GM10847 (cell line): ENCODE data around the gene HSPB8.

ENCODE experiments used
- POLR2A ChIP-seq: IDR thresholded peaks from 2 replicates; pipeline ENCODE4 v1.6.1; 2011; ENCODE audit not compliant: insufficient read length; ENCODE audit errors: extremely low read depth

The HSPB8 gene

DNA sequence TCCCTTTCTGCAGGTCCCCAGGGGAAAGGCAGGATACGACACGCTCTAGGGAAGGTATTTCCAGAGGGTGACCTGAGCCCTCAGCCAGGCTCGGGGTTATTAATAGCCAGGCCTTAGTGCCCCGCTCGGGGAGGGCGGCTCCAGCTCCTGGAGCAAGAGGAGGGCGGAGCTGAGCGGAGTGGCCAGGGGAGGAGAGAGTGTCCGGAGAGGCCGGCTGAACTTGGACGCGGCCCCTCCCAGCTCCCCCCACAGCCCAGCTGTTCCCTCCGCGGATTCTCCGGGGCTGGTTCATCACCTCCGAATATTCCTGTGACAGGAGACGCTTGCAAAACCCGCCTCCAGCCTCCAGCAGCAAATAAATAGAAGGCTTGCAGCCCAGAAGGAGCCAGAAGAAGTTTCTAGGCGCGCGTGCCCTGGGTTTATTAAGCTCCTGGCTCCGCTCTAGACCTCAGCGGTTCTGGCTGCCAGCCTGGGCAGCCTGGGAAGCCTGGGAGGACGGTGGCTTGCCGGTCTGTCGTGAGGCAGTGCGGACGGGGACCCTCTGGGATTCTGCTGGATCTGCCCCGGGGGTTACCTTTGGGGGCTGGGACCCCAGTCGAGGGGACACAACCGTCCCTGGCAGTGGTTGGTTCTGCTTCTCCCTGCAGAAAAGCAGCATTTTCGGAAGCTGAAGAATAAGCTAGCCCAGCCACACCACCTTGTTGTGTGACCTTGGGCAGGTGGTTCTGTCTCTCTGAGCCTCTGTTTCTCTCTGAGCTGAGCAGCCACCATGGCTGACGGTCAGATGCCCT, at the start of gene HSPB8:
HSPB8 (plus strand) TSS at position 388 of the 791 bp plus-strand sequence; CDS start at position 770, 382 bp downstream.
- no peak for TF ChIP-seq POLR2A

- TF ChIP-seq POLR2A = no peak
Measured at GRCh38 chr12:119129827-119130434, 48.8 kb upstream of the HSPB8 start.

DNA sequence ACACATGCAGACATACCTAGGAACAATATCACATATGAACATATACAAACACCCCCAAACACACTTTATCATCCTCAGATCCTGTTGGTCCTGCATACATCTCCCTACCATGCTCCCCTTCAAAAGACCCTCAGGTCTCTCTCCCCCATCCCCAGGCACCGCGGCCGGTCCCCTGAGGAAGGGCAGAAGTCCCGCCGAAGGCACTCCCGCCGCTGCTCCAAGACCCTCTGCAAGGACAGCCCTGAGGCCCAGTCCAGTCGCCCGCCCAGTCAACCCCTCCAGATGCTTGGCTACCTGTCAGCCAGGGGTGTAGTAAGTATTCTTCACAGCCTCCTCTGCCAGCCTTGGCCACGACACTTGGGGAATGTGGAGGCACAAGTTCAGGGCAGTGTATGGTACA, 48.2 kb upstream of the HSPB8 start:
- TF ChIP-seq POLR2A = no peak

DNA sequence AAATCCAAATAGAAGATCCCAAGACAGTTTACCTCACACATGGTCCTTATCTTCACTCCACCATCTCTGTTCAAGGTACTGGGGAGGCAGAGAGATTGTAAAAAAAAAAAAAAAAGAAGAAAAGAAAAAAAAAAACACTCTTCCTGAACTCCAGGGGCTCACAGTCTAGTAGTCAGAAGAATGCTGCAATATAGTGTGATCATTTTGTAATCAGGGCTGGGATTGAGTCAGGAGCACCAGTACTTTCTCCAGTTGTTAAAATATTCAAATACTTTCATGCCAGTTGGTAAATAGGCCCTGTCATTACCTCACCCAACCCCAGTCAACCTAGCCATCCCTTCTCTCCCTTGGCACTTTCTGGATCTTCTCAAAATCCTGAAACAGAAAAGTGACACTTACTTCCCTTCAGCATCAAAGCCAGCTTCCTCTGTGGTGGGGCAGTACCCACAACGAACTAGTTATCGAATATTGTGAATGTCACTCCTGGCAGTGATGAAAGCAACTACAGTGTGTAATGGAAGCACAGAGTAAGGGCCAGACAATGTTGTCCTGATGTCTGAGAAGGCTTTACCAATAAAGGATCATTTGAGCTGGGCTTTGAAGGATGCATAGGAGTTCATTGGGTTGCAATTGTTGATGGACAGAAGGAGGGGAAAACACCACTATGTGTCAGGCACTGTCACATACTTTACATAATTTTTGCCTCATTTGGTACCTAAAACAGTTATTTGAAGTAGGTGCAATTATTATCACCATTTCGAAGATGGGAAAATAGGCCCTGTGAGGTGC, 44.3 kb upstream of the HSPB8 start:
- no peak for TF ChIP-seq POLR2A

- no peak for TF ChIP-seq POLR2A
Measured at GRCh38 chr12:119136811-119137410, 41.8 kb upstream of the HSPB8 start.

DNA sequence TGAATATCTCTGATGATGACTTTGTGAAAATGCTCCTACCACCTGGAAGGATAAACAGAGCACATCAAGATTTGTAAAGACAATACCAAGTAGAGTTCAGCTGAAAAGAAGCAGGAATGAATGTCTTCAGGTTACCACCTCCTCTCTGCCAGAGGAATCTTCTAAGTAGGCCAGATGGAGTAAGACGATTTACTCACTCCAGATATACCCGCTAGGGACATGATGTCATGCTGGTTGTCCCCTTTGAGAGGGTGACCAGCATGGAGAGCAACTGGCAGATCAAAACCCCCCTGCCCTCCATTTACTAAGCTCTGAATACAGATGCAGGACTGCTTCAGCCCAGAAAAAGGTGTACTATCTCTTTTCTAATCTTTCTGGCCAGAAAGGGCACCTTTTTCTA, 39.3 kb upstream of the HSPB8 start:
- TF ChIP-seq POLR2A = no peak

DNA sequence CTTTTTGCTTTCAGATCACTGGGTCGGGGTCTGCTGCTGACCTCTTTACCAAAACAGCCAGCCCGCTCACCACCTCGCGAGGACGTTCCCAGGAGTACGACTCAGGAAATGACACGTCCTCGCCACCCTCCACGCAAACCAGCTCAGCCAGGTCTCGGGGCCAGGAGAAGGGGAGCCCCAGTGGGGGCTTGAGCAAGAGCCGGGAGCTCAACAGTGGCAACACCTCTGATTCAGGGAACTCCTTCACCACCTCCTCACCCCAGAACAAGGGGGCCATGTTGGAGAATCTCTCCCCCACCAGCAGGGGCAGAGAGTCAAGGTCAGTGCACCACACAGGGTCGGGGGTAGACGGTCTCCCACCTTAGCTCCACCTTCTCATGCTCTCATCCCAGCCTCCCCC, 33.4 kb upstream of the HSPB8 start:
- no peak for TF ChIP-seq POLR2A

DNA sequence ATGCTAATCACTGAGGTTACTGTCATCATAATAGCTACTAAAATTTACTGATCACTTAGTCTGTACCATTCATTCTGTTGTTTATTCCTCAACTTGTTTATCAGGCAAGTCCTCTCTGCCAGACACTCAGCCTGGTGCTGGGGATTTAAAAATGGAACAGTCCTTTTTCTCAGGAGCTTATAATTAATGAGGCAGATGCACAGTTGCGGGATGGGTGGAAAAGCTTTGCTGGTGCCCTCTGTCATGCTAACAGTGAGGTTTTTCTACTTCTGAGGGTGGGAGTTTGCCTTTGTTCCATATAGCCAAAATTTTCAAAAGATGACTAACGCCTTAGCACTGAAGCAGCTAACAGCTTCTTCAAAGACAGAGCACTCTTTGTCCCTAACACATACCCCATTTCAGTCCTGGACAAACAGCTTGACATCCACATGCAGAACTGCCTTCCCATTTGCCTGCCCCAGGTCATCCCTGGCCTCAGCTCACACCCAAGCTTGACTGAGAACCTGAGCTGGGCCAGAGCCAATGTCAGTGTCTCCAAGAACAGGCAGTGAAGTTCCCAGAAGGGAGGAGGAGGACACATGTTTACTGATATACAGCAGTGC, 30.8 kb upstream of the HSPB8 start:
- no peak for TF ChIP-seq POLR2A

- TF ChIP-seq POLR2A = no peak
Measured at GRCh38 chr12:119149270-119149669, 29.5 kb upstream of the HSPB8 start.

- no peak for TF ChIP-seq POLR2A
Measured at GRCh38 chr12:119151445-119152026, 27.2 kb upstream of the HSPB8 start.

- no peak for TF ChIP-seq POLR2A
Measured at GRCh38 chr12:119153477-119154434, 25.0 kb upstream of the HSPB8 start.

GRCh38 chr12:119154435-119154818, 24.3 kb upstream of the HSPB8 start:
- no peak for TF ChIP-seq POLR2A

DNA sequence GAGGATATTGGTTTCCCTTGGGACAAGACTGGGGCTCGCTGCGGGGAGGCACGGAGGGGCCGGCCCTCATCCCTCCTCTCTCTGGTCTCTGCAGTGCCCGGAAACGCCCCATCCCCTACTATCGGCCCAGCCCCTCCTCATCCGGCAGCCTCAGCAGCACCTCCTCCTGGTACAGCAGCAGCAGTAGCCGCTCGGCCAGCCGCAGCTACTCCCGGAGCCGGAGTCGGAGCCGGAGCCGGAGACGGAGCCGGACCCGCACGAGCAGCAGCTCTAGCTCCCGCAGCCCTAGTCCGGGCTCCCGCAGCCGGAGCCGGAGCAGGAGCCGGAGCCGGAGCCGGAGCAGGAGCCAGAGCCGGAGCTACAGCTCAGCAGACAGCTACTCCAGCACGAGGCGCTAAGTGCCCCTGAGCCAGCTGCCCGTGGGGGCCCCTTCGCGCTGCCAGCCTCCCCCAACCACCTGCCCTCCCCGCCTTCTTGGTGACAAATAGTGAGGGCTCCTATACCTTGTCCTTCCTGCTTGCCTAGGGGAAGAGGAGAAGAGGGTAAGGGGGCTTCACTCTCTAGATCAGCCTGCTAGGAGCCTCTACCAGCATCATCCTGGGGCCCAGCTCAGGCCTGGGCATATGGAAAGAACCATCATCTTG, 22.2 kb upstream of the HSPB8 start:
- TF ChIP-seq POLR2A = no peak
